Loucy (cell line): Measurements from ENCODE around the gene TSPEAR.

ENCODE experiments used
- EZH2phosphoT487 ChIP-seq: fragments of 200-600 bp; IDR thresholded peaks from 2 replicates; pipeline ENCODE4 v1.6.1; 2018; ENCODE audit warnings: antibody characterized with exemption, mild to moderate bottlenecking, moderate library complexity, borderline replicate concordance
- TF ChIP-seq, protein P1 (sequence below): fragments of 200-600 bp; sonication (generic); conservative IDR thresholded peaks from 2 replicates; pipeline ENCODE4 v1.5.1; 2014; ENCODE audit warnings: mild to moderate bottlenecking, antibody characterized with exemption, low read length

DNA sequence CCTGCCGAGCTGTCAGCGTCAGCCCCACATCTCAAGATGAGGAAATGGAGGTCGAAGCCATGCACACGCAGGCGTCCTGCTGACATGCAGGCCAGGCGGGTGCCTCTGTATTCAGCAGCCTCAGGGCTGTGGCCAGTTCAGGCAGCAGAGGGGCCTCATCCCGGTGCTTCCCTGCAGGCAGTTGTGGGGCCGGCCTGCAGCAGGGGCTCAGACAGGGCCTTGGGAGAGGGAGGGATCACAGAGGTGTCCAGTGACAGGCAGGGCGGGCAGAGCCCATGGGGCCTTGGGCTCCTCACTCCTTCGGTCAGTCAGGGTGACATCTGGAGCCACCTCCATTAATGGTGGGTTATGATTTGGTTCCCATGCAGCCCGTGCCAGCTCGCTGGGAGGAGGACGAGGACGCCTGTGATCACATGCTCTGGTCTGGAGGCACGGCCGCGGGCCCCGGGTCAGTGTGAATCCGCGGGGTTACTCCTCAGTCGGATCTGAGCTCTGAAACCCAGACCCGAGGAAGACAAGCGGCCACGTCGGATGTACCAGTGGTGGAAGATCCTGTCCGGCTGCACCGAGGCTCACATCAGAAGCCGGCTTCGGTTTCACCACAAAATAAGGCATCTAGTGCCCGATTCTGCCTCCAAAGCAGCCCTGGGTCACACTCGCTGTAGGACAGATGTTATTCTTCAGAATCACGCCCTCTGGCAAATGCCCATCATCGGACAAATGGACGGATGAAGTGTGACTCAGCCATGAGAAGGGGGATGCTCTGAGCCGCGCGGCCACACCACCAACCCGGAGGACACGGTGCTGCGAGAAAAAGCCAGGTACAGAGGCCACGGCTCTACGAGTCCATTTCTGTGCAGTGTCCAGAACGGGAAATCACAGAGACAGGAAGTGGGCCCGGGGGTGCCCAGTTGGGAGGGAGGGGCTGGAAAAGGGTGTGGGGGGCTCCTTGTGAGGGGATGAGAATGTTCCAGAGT lies 204.8 kb downstream of the TSPEAR start:
- TF ChIP-seq, protein P1, sequence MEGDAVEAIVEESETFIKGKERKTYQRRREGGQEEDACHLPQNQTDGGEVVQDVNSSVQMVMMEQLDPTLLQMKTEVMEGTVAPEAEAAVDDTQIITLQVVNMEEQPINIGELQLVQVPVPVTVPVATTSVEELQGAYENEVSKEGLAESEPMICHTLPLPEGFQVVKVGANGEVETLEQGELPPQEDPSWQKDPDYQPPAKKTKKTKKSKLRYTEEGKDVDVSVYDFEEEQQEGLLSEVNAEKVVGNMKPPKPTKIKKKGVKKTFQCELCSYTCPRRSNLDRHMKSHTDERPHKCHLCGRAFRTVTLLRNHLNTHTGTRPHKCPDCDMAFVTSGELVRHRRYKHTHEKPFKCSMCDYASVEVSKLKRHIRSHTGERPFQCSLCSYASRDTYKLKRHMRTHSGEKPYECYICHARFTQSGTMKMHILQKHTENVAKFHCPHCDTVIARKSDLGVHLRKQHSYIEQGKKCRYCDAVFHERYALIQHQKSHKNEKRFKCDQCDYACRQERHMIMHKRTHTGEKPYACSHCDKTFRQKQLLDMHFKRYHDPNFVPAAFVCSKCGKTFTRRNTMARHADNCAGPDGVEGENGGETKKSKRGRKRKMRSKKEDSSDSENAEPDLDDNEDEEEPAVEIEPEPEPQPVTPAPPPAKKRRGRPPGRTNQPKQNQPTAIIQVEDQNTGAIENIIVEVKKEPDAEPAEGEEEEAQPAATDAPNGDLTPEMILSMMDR = no peak
- TF ChIP-seq EZH2phosphoT487 = no peak
